Smooth muscle cell (in vitro differentiated cells): ENCODE results near the gene B3GALT6. TPM values are rescaled to one million over a fixed set of nuclear protein-coding genes. Genes with fewer than 3 reads are reported as not detected.

ENCODE experiments used
- DNase-seq: peaks from one replicate; lab custom pipeline; 2025; ENCODE audit not compliant: unreplicated experiment; lab: John Stamatoyannopoulos, UW
- H2AFZ ChIP-seq: fragments of 200-600 bp; sonication (generic); 2 replicates; pipeline ENCODE4 v1.6.0; 2016; ENCODE audit warnings: antibody characterized with exemption, low read depth, mild to moderate bottlenecking
- H3F3A ChIP-seq: fragments of 200-600 bp; sonication (generic); 2 replicates; pipeline ENCODE4 v1.6.0; 2017; ENCODE audit warnings: antibody characterized with exemption, low read depth
- H3K27ac ChIP-seq: fragments of 200-600 bp; sonication (generic); 2 replicates; pipeline ENCODE4 v1.5.1; 2016; ENCODE audit warnings: low read depth, mild to moderate bottlenecking
- H3K27me3 ChIP-seq: fragments of 200-600 bp; sonication (generic); 2 replicates; pipeline ENCODE4 v1.6.1; 2016; ENCODE audit warnings: low read depth, mild to moderate bottlenecking
- H3K36me3 ChIP-seq: fragments of 200-600 bp; sonication (generic); 2 replicates; pipeline ENCODE4 v1.5.1; 2016; ENCODE audit warnings: low read depth
- H3K4me1 ChIP-seq: fragments of 200-600 bp; sonication (generic); 2 replicates; pipeline ENCODE4 v1.5.1; 2016; ENCODE audit warnings: low read depth
- H3K4me2 ChIP-seq: fragments of 200-600 bp; sonication (generic); 2 replicates; pipeline ENCODE4 v1.6.0; 2016; ENCODE audit warnings: mild to moderate bottlenecking
- H3K4me3 ChIP-seq: fragments of 200-600 bp; sonication (generic); 2 replicates; pipeline ENCODE4 v1.5.1; 2016; ENCODE audit warnings: mild to moderate bottlenecking
- H3K79me2 ChIP-seq: fragments of 200-600 bp; sonication (generic); 2 replicates; pipeline ENCODE4 v1.6.0; 2016; ENCODE audit warnings: low read depth, mild to moderate bottlenecking
- H3K9ac ChIP-seq: fragments of 200-600 bp; sonication (generic); 2 replicates; pipeline ENCODE4 v1.6.0; 2016; ENCODE audit warnings: low read depth
- H3K9me3 ChIP-seq: fragments of 200-600 bp; sonication (generic); replicated peaks from 2 replicates; pipeline ENCODE4 v1.5.1; 2016; ENCODE audit warnings: low read depth
- H4K20me1 ChIP-seq: fragments of 200-600 bp; sonication (generic); 2 replicates; pipeline ENCODE4 v1.6.0; 2016; ENCODE audit warnings: low read depth
- CTCF ChIP-seq: fragments of 200-600 bp; sonication (generic); IDR thresholded peaks from 2 replicates; pipeline ENCODE4 v1.5.1; 2017; ENCODE audit warnings: borderline replicate concordance, mild to moderate bottlenecking, antibody characterized with exemption; ENCODE audit not compliant: insufficient read depth, poor library complexity, severe bottlenecking
- WGBS: methylation state at CpG from one replicate; pipeline ENCODE4 v1.1.7; 2016; ENCODE audit warnings: low lambda C conversion rate; 5-methylcytosine and 5-hydroxymethylcytosine counted together
- polyA plus RNA-seq: library from polyadenylated mRNA; unstranded; fragments of >200 nt; fragmentation: Nextera tagmentation; extraction: Ambion mirVana; gene quantifications from 2 replicates; pipeline ENCODE4 v1.2.1, GENCODE V29; 2016
- total RNA-seq: library from RNA; depleted of rRNA; stranded (reverse); fragments of >200 nt; gene quantifications from 2 replicates; pipeline ENCODE4 v1.2.3, GENCODE V29; 2014

B3GALT6 gene
- total and polyA plus RNA-seq, 2 experiments from 2014 or later: 15.0 to 33.2 TPM

- under 1% methylated on average over 87 of the region's 99 CpGs for WGBS
- TF ChIP-seq CTCF: no peak
- H3K4me3 ChIP-seq: peak within 1 kb of the TSS; percentile 99
These were observed 433 bp upstream of the B3GALT6 start, which contains the start of gene SDF4 for GRCh38 chr1:1231400-1232207. Gene SDF4, minus strand, starts transcription at chr1:1232001. Its CDS starts 3,229 bp downstream, at chr1:1228772.

GRCh38 chr1:1232796-1233566 lies 944 bp downstream of the B3GALT6 start:
- WGBS: 96% methylated on average over 94 of the region's 98 CpGs
- no peak for TF ChIP-seq CTCF
- no peak overlapping the region for H3K4me3 ChIP-seq

More at GRCh38 chr1:1231400-1232207, 433 bp upstream of the B3GALT6 start, which contains the start of gene SDF4:
- H3K27me3 ChIP-seq: no peaks in the 10 kb centered on the region
- H3K27ac ChIP-seq: peak within 1 kb of the TSS; percentile 80
- peak; percentile 79 for DNase-seq
- peaks cover 37% of the 10 kb centered on the region for H4K20me1 ChIP-seq
- H3K36me3 ChIP-seq: no peaks in the 10 kb centered on the region
- no peaks in the 10 kb centered on the region for H3F3A ChIP-seq
- peaks cover 7% of the 10 kb centered on the region for H3K4me1 ChIP-seq
- peak within 1 kb of the TSS; percentile 51 for H2AFZ ChIP-seq
- H3K79me2 ChIP-seq: peaks cover 56% of the 10 kb centered on the region
- peak within 1 kb of the TSS; percentile 95 for H3K9ac ChIP-seq
- H3K4me2 ChIP-seq: peak within 1 kb of the TSS; percentile 87
- H3K9me3 ChIP-seq: no peaks in the 10 kb centered on the region

GRCh38 chr1:1233567-1233892 lies 1.5 kb downstream of the B3GALT6 start:
- H3K9ac ChIP-seq: no peak overlapping the region
- DNase-seq: no peak
- peaks cover 22% of the 10 kb centered on the region for H4K20me1 ChIP-seq
- H3K36me3 ChIP-seq: no peaks in the 10 kb centered on the region
- H3K4me2 ChIP-seq: peak overlapping the region; percentile 54
- no peak for TF ChIP-seq CTCF
- no peaks in the 10 kb centered on the region for H3K9me3 ChIP-seq
- peaks cover 7% of the 10 kb centered on the region for H3K4me1 ChIP-seq
- H2AFZ ChIP-seq: no peak overlapping the region
- H3K27me3 ChIP-seq: no peaks in the 10 kb centered on the region
- no peak overlapping the region for H3K4me3 ChIP-seq
- H3K27ac ChIP-seq: no peak overlapping the region
- H3F3A ChIP-seq: no peaks in the 10 kb centered on the region
- peaks cover 38% of the 10 kb centered on the region for H3K79me2 ChIP-seq
- WGBS: 97% methylated on average over 15 of the region's 15 CpGs

More at GRCh38 chr1:1232796-1233566, 944 bp downstream of the B3GALT6 start:
- H3K4me2 ChIP-seq: peak overlapping the region; percentile 54
- H4K20me1 ChIP-seq: peaks cover 26% of the 10 kb centered on the region
- H3K27ac ChIP-seq: no peak overlapping the region
- peaks cover 44% of the 10 kb centered on the region for H3K79me2 ChIP-seq
- DNase-seq: no peak
- H3K9ac ChIP-seq: no peak overlapping the region
- no peaks in the 10 kb centered on the region for H3F3A ChIP-seq
- no peaks in the 10 kb centered on the region for H3K27me3 ChIP-seq
- H3K9me3 ChIP-seq: no peaks in the 10 kb centered on the region
- H3K4me1 ChIP-seq: peaks cover 7% of the 10 kb centered on the region
- no peaks in the 10 kb centered on the region for H3K36me3 ChIP-seq
- no peak overlapping the region for H2AFZ ChIP-seq
